Measurements from ENCODE around the gene CHD9.
A peak's percentile ranks its signal among the peaks of the same experiment; 100 is the strongest.
"Not testable (repeated sequence)": the region's sequence is repeated elsewhere in the genome, so short reads cannot be mapped to it uniquely, and the experiment has no call there.

Gene CHD9

DNA sequence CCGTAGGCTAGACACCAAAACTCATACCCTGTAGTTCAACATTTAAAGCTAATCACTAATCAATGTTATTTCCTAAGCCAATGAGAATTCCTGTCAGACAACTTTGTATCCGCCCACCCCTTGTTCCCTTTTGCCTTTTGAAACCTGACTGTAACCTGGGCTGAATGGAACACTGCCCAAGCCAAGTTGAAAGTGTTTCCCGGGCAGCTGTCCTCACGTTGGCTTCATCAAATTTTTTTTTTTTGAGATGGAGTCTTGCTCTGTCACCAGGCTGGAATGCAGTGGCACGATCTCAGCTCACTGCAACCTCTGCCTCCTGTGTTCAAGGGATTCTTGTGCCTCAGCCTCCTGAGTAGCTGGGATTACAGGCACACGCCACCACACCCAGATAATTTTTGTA, 18.1 kb upstream of the CHD9 start:
- not testable (repeated sequence) for DNase-seq (ENCODE audit: low spot score); H2AK5ac ChIP-seq (ENCODE audit: low read depth, low read length); H2BK12ac ChIP-seq (ENCODE audit: low read length); H4K8ac ChIP-seq (ENCODE audit: low read depth, low read length); H3K18ac ChIP-seq (ENCODE audit: low read length); H3K9ac ChIP-seq (ENCODE audit: low read depth, low read length, poor library complexity); H2AFZ ChIP-seq (ENCODE audit: low read length); H3K4me2 ChIP-seq (ENCODE audit: insufficient read depth, low read length, poor library complexity, severe bottlenecking); H3K36me3 ChIP-seq (replicated peaks in 1 of 2; ENCODE audit: control insufficient read depth in 2 of 2, insufficient read depth in 2 of 2, low read length in 2 of 2); H3K14ac ChIP-seq (ENCODE audit: low read length); H3K79me1 ChIP-seq (ENCODE audit: low read depth, low read length); H2BK120ac ChIP-seq (ENCODE audit: low read depth, low read length); H2BK5ac ChIP-seq (ENCODE audit: low read length); H3K27ac ChIP-seq (replicated peaks; ENCODE audit: low read length); H2BK15ac ChIP-seq (ENCODE audit: low read length); H4K91ac ChIP-seq (ENCODE audit: low read depth, low read length, poor library complexity); H3K4me1 ChIP-seq (ENCODE audit: control insufficient read depth in 2 of 2, insufficient read depth in 1 of 2, low read depth in 1 of 2, low read length in 2 of 2); H3K4ac ChIP-seq (ENCODE audit: low read length); H3K27me3 ChIP-seq (ENCODE audit: control insufficient read depth in 3 of 3, insufficient read depth in 3 of 3, low read depth in 1 of 3, low read length in 3 of 3); H3K4me3 ChIP-seq (ENCODE audit: low read length in 2 of 2); H3K23ac ChIP-seq (ENCODE audit: low read depth, low read length, poor library complexity)
- no CpG with 5 or more reads among the region's 6 CpGs for WGBS, 2 donors (ENCODE audit: extremely low coverage in 2 of 2, insufficient read length in 2 of 2, insufficient replicate concordance in 1 of 2)
- H3K9me3 ChIP-seq (replicated peaks in 1 of 2; ENCODE audit: control insufficient read depth in 2 of 2, insufficient read depth in 1 of 2, low read depth in 1 of 2, low read length in 2 of 2): peaks cover 3 to 11% of the 10 kb centered on the region in 2 donors

DNA sequence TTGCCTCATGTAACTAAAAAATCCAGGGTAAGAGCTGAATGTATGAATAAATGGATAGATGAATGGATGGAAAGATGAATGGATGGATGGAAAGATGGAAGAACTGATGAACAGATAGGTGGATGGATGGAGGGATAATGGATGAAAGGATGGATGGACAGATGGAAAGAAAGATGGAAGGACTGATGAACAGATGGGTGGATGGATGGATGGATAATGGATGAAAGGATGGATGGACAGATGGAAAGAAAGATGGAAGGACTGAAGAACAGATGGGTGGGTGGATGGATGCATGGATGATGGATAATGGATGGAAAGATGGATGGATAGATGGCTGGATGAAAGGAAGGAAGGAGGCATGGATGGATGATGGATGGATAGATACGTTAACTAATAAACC, 14.0 kb upstream of the CHD9 start:
- Histone ChIP-seq H3K4ac (ENCODE audit: low read length) (no peak overlapping the region), H3K9ac (ENCODE audit: low read depth, low read length, poor library complexity) (no peak overlapping the region), H2BK5ac (ENCODE audit: low read length) (no peak overlapping the region), H3K36me3 (replicated peaks in 1 of 2; ENCODE audit: control insufficient read depth in 2 of 2, insufficient read depth in 2 of 2, low read length in 2 of 2) (no peaks in the 10 kb centered on the region), H3K23ac (ENCODE audit: low read depth, low read length, poor library complexity) (no peak overlapping the region), H3K4me2 (ENCODE audit: insufficient read depth, low read length, poor library complexity, severe bottlenecking) (no peak overlapping the region), H3K4me1 (ENCODE audit: control insufficient read depth in 2 of 2, insufficient read depth in 1 of 2, low read depth in 1 of 2, low read length in 2 of 2) (peaks cover 24 to 30% of the 10 kb centered on the region in 2 donors), H2AK5ac (ENCODE audit: low read depth, low read length) (no peak overlapping the region), H3K14ac (ENCODE audit: low read length) (no peak overlapping the region), H3K9me3 (replicated peaks in 1 of 2; ENCODE audit: control insufficient read depth in 2 of 2, insufficient read depth in 1 of 2, low read depth in 1 of 2, low read length in 2 of 2) (no peaks in the 10 kb centered on the region), H3K27ac (replicated peaks; ENCODE audit: low read length) (no peak overlapping the region), H4K8ac (ENCODE audit: low read depth, low read length) (no peak overlapping the region), H2BK15ac (ENCODE audit: low read length) (no peak overlapping the region), H3K79me1 (ENCODE audit: low read depth, low read length) (no peaks in the 10 kb centered on the region), H3K27me3 (ENCODE audit: control insufficient read depth in 3 of 3, insufficient read depth in 3 of 3, low read depth in 1 of 3, low read length in 3 of 3) (no peaks in the 10 kb centered on the region), H2BK120ac (ENCODE audit: low read depth, low read length) (no peak overlapping the region), H2AFZ (ENCODE audit: low read length) (peak overlapping the region; percentile 90), H2BK12ac (ENCODE audit: low read length) (no peak overlapping the region), H4K91ac (ENCODE audit: low read depth, low read length, poor library complexity) (no peak overlapping the region), H3K18ac (ENCODE audit: low read length) (no peak overlapping the region), H3K4me3 (ENCODE audit: low read length in 2 of 2) (no peak overlapping the region)
- WGBS, 2 donors (ENCODE audit: extremely low coverage in 2 of 2, insufficient read length in 2 of 2, insufficient replicate concordance in 1 of 2): no CpG with 5 or more reads among the region's 1 CpG
- no peak for DNase-seq (ENCODE audit: low spot score)

DNA sequence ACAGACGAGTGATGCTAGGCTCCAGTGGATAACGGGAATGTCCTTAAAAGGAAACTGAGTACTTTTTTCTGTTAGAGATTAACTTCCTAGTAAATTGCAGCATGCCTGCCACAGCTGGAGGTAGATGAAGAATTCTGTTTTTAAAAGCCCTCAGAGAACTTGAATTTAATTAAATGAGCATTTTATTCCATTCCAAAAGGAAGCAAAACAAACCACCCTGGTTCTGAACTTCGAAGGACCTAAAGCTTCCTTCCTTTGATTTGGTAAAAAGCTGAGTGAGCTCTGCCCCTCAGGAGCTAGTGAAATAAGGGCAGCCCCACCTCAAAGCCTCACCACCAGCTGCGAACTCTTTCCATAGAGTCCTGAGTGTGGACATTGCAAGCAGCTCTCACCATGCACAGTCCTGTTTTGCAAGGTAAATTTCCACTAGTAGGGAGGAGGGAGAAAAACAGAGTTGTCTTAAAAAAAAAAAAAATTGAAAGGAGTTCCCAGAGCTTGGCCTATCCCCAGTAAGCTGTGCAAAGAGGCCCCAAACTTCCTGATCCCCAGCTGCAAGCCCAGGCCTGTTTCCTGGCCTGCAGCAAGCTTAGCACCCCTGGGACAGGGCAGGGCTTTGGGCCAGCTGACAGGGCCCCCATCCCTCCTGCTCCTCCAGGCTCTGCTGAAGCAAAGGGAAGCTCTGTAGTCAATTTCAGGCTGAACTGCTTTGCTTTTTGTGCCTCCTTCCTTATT, 13.3 kb upstream of the CHD9 start:
- H3K14ac ChIP-seq (ENCODE audit: low read length): no peak overlapping the region
- H3K36me3 ChIP-seq (replicated peaks in 1 of 2; ENCODE audit: control insufficient read depth in 2 of 2, insufficient read depth in 2 of 2, low read length in 2 of 2): no peaks in the 10 kb centered on the region
- no CpG with 5 or more reads among the region's 4 CpGs for WGBS, 2 donors (ENCODE audit: extremely low coverage in 2 of 2, insufficient read length in 2 of 2, insufficient replicate concordance in 1 of 2)
- H2BK12ac ChIP-seq (ENCODE audit: low read length): no peak overlapping the region
- no peak overlapping the region for H4K91ac ChIP-seq (ENCODE audit: low read depth, low read length, poor library complexity)
- H3K4ac ChIP-seq (ENCODE audit: low read length): no peak overlapping the region
- peak overlapping the region; percentile 75 for H3K27ac ChIP-seq (replicated peaks; ENCODE audit: low read length)
- H3K9me3 ChIP-seq (replicated peaks in 1 of 2; ENCODE audit: control insufficient read depth in 2 of 2, insufficient read depth in 1 of 2, low read depth in 1 of 2, low read length in 2 of 2): no peaks in the 10 kb centered on the region
- DNase-seq (ENCODE audit: low spot score): no peak
- H3K4me3 ChIP-seq (ENCODE audit: low read length in 2 of 2): no peak overlapping the region
- H3K4me1 ChIP-seq (ENCODE audit: control insufficient read depth in 2 of 2, insufficient read depth in 1 of 2, low read depth in 1 of 2, low read length in 2 of 2): peaks cover 24 to 30% of the 10 kb centered on the region in 2 donors
- H3K9ac ChIP-seq (ENCODE audit: low read depth, low read length, poor library complexity): no peak overlapping the region
- H2AFZ ChIP-seq (ENCODE audit: low read length): peak overlapping the region; percentile 90
- H3K18ac ChIP-seq (ENCODE audit: low read length): peak overlapping the region; percentile 88
- H3K4me2 ChIP-seq (ENCODE audit: insufficient read depth, low read length, poor library complexity, severe bottlenecking): peak overlapping the region; percentile 20
- no peak overlapping the region for H2BK120ac ChIP-seq (ENCODE audit: low read depth, low read length)
- peak overlapping the region; percentile 39 for H2AK5ac ChIP-seq (ENCODE audit: low read depth, low read length)
- no peak overlapping the region for H4K8ac ChIP-seq (ENCODE audit: low read depth, low read length)
- H3K27me3 ChIP-seq (ENCODE audit: control insufficient read depth in 3 of 3, insufficient read depth in 3 of 3, low read depth in 1 of 3, low read length in 3 of 3): no peaks in the 10 kb centered on the region
- no peak overlapping the region for H2BK15ac ChIP-seq (ENCODE audit: low read length)
- H2BK5ac ChIP-seq (ENCODE audit: low read length): no peak overlapping the region
- no peaks in the 10 kb centered on the region for H3K79me1 ChIP-seq (ENCODE audit: low read depth, low read length)
- no peak overlapping the region for H3K23ac ChIP-seq (ENCODE audit: low read depth, low read length, poor library complexity)

DNA sequence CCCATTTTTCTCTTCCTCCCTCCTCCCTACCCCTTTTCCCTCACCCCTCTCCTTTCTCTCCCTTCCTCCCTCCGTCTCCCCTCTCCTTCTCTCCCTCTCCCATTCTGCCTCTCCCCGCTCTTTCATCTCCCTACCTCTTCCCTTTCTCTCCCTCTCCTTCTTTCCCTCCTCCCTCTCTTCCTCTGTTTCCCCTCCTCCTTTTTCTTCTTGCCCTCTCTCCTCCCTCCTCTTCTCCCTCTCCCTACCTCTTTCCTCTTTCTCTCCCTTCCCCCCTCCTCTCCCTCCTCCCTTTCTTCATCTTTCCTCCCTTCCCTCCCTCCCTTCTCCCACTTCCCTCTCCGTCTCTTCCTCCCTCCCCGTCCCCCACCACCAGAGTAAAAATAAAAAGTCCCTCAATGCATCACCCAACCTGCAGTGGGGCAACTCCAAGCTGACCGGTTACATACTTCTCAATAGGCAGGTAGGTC, 12.5 kb upstream of the CHD9 start:
- Histone ChIP-seq H3K4me1 (ENCODE audit: control insufficient read depth in 2 of 2, insufficient read depth in 1 of 2, low read depth in 1 of 2, low read length in 2 of 2) (peaks cover 24 to 30% of the 10 kb centered on the region in 2 donors), H2AFZ (ENCODE audit: low read length) (peak overlapping the region; percentile 90), H3K4ac (ENCODE audit: low read length) (no peak overlapping the region), H2BK5ac (ENCODE audit: low read length) (no peak overlapping the region), H3K9ac (ENCODE audit: low read depth, low read length, poor library complexity) (no peak overlapping the region), H3K4me2 (ENCODE audit: insufficient read depth, low read length, poor library complexity, severe bottlenecking) (no peak overlapping the region), H3K9me3 (replicated peaks in 1 of 2; ENCODE audit: control insufficient read depth in 2 of 2, insufficient read depth in 1 of 2, low read depth in 1 of 2, low read length in 2 of 2) (peaks cover 0 to 2% of the 10 kb centered on the region in 2 donors), H2BK15ac (ENCODE audit: low read length) (no peak overlapping the region), H2AK5ac (ENCODE audit: low read depth, low read length) (peak overlapping the region; percentile 39), H3K27me3 (ENCODE audit: control insufficient read depth in 3 of 3, insufficient read depth in 3 of 3, low read depth in 1 of 3, low read length in 3 of 3) (no peaks in the 10 kb centered on the region), H3K14ac (ENCODE audit: low read length) (no peak overlapping the region), H3K36me3 (replicated peaks in 1 of 2; ENCODE audit: control insufficient read depth in 2 of 2, insufficient read depth in 2 of 2, low read length in 2 of 2) (no peaks in the 10 kb centered on the region), H2BK120ac (ENCODE audit: low read depth, low read length) (no peak overlapping the region), H3K27ac (replicated peaks; ENCODE audit: low read length) (peak overlapping the region; percentile 75), H4K8ac (ENCODE audit: low read depth, low read length) (no peak overlapping the region), H2BK12ac (ENCODE audit: low read length) (no peak overlapping the region), H4K91ac (ENCODE audit: low read depth, low read length, poor library complexity) (no peak overlapping the region), H3K79me1 (ENCODE audit: low read depth, low read length) (no peaks in the 10 kb centered on the region), H3K18ac (ENCODE audit: low read length) (no peak overlapping the region), H3K23ac (ENCODE audit: low read depth, low read length, poor library complexity) (no peak overlapping the region), H3K4me3 (ENCODE audit: low read length in 2 of 2) (no peak overlapping the region)
- DNase-seq (ENCODE audit: low spot score): no peak
- WGBS, 2 donors (ENCODE audit: extremely low coverage in 2 of 2, insufficient read length in 2 of 2, insufficient replicate concordance in 1 of 2): no CpG with 5 or more reads among the region's 5 CpGs

All from neuronal stem cell (in vitro differentiated cells).